GM21526 (cell line): Measurements from ENCODE around the gene ZNF367.
"Not testable (repeated sequence)": the region's sequence is repeated elsewhere in the genome, so short reads cannot be mapped to it uniquely, and the experiment has no call there.

Source experiments
- ATAC-seq: cut with Tn5 transposase; IDR thresholded peaks from one replicate; pipeline ENCODE4 v1.9.1; 2021; ENCODE audit warnings: moderate library complexity; ENCODE audit not compliant: unreplicated experiment, low FRiP score

The ZNF367 gene

GRCh38 chr9:96375507-96375906 is 42.7 kb downstream of the ZNF367 start:
- ATAC-seq, result not testable (repeated sequence)

GRCh38 chr9:96367943-96368342 is 50.2 kb downstream of the ZNF367 start:
- no peak for ATAC-seq

GRCh38 chr9:96363175-96363967 is 54.8 kb downstream of the ZNF367 start:
- no peak for ATAC-seq

GRCh38 chr9:96362119-96362518 is 56.1 kb downstream of the ZNF367 start:
- ATAC-seq, result not testable (repeated sequence)

GRCh38 chr9:96361668-96362067 is 56.5 kb downstream of the ZNF367 start:
- ATAC-seq, result no peak

GRCh38 chr9:96360976-96361375 is 57.2 kb downstream of the ZNF367 start:
- ATAC-seq, result no peak

- ATAC-seq, result not testable (repeated sequence)
These were observed 57.6 kb downstream of the ZNF367 start for GRCh38 chr9:96360523-96360922.

- ATAC-seq, result no peak
These were observed 67.3 kb downstream of the ZNF367 start for GRCh38 chr9:96350866-96351265.

- ATAC-seq, result no peak
These were observed 69.9 kb downstream of the ZNF367 start for GRCh38 chr9:96348261-96348660.

- no peak for ATAC-seq
These were observed 72.6 kb downstream of the ZNF367 start for GRCh38 chr9:96345551-96345950.

GRCh38 chr9:96344458-96345180 is 73.6 kb downstream of the ZNF367 start:
- no peak for ATAC-seq

- no peak for ATAC-seq
These were observed 74.4 kb downstream of the ZNF367 start for GRCh38 chr9:96343515-96344360.

- no peak for ATAC-seq
These were observed 75.5 kb downstream of the ZNF367 start for GRCh38 chr9:96342571-96343245.

GRCh38 chr9:96340707-96341106 is 77.5 kb downstream of the ZNF367 start:
- ATAC-seq, result no peak

GRCh38 chr9:96338299-96338698 is 79.9 kb downstream of the ZNF367 start:
- no peak for ATAC-seq
